Measurements from ENCODE around the gene TEPSIN. TPM values are rescaled to one million over a fixed set of nuclear protein-coding genes. Genes with fewer than 3 reads are reported as not detected.

Gene TEPSIN
- total and polyA plus RNA-seq, 2 donors (not counting 3 experiments of a cell fraction or from before 2014, with no cell fraction given) = 41.6 to 45.3 TPM

GRCh38 chr17:81234506-81234855, 4.4 kb downstream of the TEPSIN start:
- Histone ChIP-seq H3K79me2 (ENCODE audit: control insufficient read depth, insufficient read depth, low read length) (peaks cover 8% of the 10 kb centered on the region), H4K20me1 (replicated peaks; ENCODE audit: control insufficient read depth, extremely low read depth, insufficient read depth, low read length) (no peaks in the 10 kb centered on the region), H3K9me3 (replicated peaks; ENCODE audit: control insufficient read depth, insufficient read depth, low read length) (no peaks in the 10 kb centered on the region), H3K4me1 (ENCODE audit: control insufficient read depth, extremely low read depth, insufficient read depth, low read length) (no peaks in the 10 kb centered on the region), H3K36me3 (ENCODE audit: control insufficient read depth in 2 of 2, extremely low read depth in 1 of 2, insufficient read depth in 2 of 2, low read length in 2 of 2) (peaks cover 0 to 37% of the 10 kb centered on the region in 2 experiments), H3K9ac (replicated peaks; ENCODE audit: extremely low read depth, insufficient read depth, low read length) (no peak overlapping the region), H3K4me3 (replicated peaks in 1 of 3; ENCODE audit: insufficient read depth in 1 of 3, low read depth in 1 of 3, low read length in 3 of 3) (no peak overlapping the region), H2AFZ (ENCODE audit: low read depth, low read length) (no peak overlapping the region), H3K4me2 (ENCODE audit: insufficient read depth, low read length) (no peak overlapping the region), H3K9me1 (replicated peaks; ENCODE audit: control insufficient read depth, extremely low read depth, insufficient read depth, low read length) (no peaks in the 10 kb centered on the region), H3K27ac (ENCODE audit: insufficient read depth, low read depth, low read length) (no peak overlapping the region), H3K27me3 (ENCODE audit: control insufficient read depth in 2 of 2, insufficient read depth in 2 of 2, low read length in 2 of 2) (no peaks in the 10 kb centered on the region)
- ChIA-PET CTCF (no interaction called here), POLR2A (no interaction called here)
- dilution Hi-C loops (cut with MboI; ENCODE audit: extremely low pct_ligation_motif_present, low sequenced_read_pairs) (no loop called here), intact Hi-C loops (cut with micrococcal nuclease) (no loop called here)
- DNase-seq (ENCODE audit: low read depth, low spot score) (no peak), FAIRE-seq (no peak)
- TF ChIP-seq GATA2 (IDR thresholded peaks at IDR 0.05; ENCODE audit: insufficient read depth, insufficient read length, low read depth, low read length) (no peak), MAX (IDR thresholded peaks at IDR 0.05; ENCODE audit: insufficient read depth, insufficient read length) (no peak), POLR2A (IDR thresholded peaks at IDR 0.05; ENCODE audit: low read depth, low read length) (no peak), FOS (IDR thresholded peaks at IDR 0.05; ENCODE audit: borderline replicate concordance, insufficient read depth, low read length) (no peak), JUN (IDR thresholded peaks at IDR 0.05; ENCODE audit: borderline replicate concordance, insufficient read depth, insufficient read length, low read depth) (no peak), CTCF (IDR thresholded peaks at IDR 0.05; ENCODE audit: extremely low read depth in 1 of 2, insufficient read depth in 1 of 2, low read depth in 1 of 2, low read length in 2 of 2) (no peak), EZH2 (IDR thresholded peaks at IDR 0.05; ENCODE audit: borderline replicate concordance, low read depth, low read length, severe bottlenecking) (no peak)
- no TSS peak for BruUV-seq (replicated peaks)

Data from endothelial cell of umbilical vein (primary cell).